ENCODE measurements around the gene UCP2.

Gene UCP2

DNA sequence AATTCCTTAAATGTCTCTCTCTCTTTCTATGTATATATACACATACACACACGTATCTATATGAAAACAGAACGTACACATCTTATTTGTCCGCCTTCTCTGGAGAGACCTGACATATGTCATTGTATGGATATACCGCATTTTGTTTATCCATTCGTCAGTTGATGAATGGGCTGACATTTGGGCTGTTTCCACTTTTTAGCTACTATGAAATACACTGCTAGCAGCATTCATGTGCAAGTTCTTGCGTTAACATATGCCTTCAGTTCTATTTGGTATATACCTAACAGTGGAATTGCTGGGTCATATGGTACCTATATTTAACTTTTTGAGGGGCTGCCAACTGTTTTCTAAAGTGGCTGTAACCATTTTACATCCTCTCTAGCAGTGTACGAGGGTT lies 49.9 kb downstream of the UCP2 start:
- no peaks in the 10 kb centered on the region for H3K27me3 ChIP-seq (ENCODE audit: control insufficient read depth, insufficient read depth, low read length)

GRCh38 chr11:73931951-73932350 lies 50.7 kb downstream of the UCP2 start:
- H3K27ac ChIP-seq (ENCODE audit: low read depth, low read length): no peak overlapping the region
- no peaks in the 10 kb centered on the region for H3K4me1 ChIP-seq (ENCODE audit: control insufficient read depth, insufficient read depth, low read length)
- no peak overlapping the region for H3K9ac ChIP-seq (ENCODE audit: low read length)
- no peak overlapping the region for H3K4me3 ChIP-seq (ENCODE audit: low read length)
- no peaks in the 10 kb centered on the region for H3K27me3 ChIP-seq (ENCODE audit: control insufficient read depth, insufficient read depth, low read length)
- peaks cover 8% of the 10 kb centered on the region for H3K36me3 ChIP-seq (ENCODE audit: control insufficient read depth, insufficient read depth, low read length)

More for the DNA sequence above, 49.9 kb downstream of the UCP2 start:
- Histone ChIP-seq H3K36me3 (ENCODE audit: control insufficient read depth, insufficient read depth, low read length) (peaks cover 4% of the 10 kb centered on the region), H3K27ac (ENCODE audit: low read depth, low read length) (no peak overlapping the region), H3K4me3 (ENCODE audit: low read length) (no peak overlapping the region), H3K9ac (ENCODE audit: low read length) (no peak overlapping the region), H3K4me1 (ENCODE audit: control insufficient read depth, insufficient read depth, low read length) (no peaks in the 10 kb centered on the region)

- H3K27me3 ChIP-seq (ENCODE audit: control insufficient read depth, insufficient read depth, low read length): no peaks in the 10 kb centered on the region
- no peak overlapping the region for H3K4me3 ChIP-seq (ENCODE audit: low read length)
- H3K4me1 ChIP-seq (ENCODE audit: control insufficient read depth, insufficient read depth, low read length): no peaks in the 10 kb centered on the region
- H3K9ac ChIP-seq (ENCODE audit: low read length): no peak overlapping the region
- no peak overlapping the region for H3K27ac ChIP-seq (ENCODE audit: low read depth, low read length)
- peaks cover 10% of the 10 kb centered on the region for H3K36me3 ChIP-seq (ENCODE audit: control insufficient read depth, insufficient read depth, low read length)
These were observed 51.5 kb downstream of the UCP2 start for GRCh38 chr11:73931039-73931645.

GRCh38 chr11:73929388-73929787 lies 53.3 kb downstream of the UCP2 start:
- H3K4me3 ChIP-seq (ENCODE audit: low read length): no peak overlapping the region
- H3K4me1 ChIP-seq (ENCODE audit: control insufficient read depth, insufficient read depth, low read length): no peaks in the 10 kb centered on the region
- H3K36me3 ChIP-seq (ENCODE audit: control insufficient read depth, insufficient read depth, low read length): peaks cover 10% of the 10 kb centered on the region
- no peak overlapping the region for H3K9ac ChIP-seq (ENCODE audit: low read length)
- no peak overlapping the region for H3K27ac ChIP-seq (ENCODE audit: low read depth, low read length)
- no peaks in the 10 kb centered on the region for H3K27me3 ChIP-seq (ENCODE audit: control insufficient read depth, insufficient read depth, low read length)

Data from rectal smooth muscle tissue (tissue), 1 donor.